HepG2 (cell line): ENCODE results near the gene ACSL5. TPM values are rescaled to one million over a fixed set of nuclear protein-coding genes. Genes with fewer than 3 reads are reported as not detected.

ENCODE experiments used
- KDM3A ChIP-seq: IDR thresholded peaks from 2 replicates; pipeline ENCODE4 v1.6.1; 2018; ENCODE audit warnings: low read depth, missing compliant biosample characterization
- SIX1 ChIP-seq: sonication (generic); formaldehyde crosslinking; IDR thresholded peaks from 2 replicates; pipeline ENCODE4 v1.4.0; 2020; ENCODE audit warnings: missing genetic modification reagents, borderline replicate concordance
- TAF15 ChIP-seq: fragments of 200-400 bp; formaldehyde crosslinking; IDR thresholded peaks from one replicate; pipeline ENCODE4 v1.6.1; 2018; ENCODE audit warnings: mild to moderate bottlenecking, low read depth, low read length; ENCODE audit not compliant: poor library complexity, severe bottlenecking
- ZNF292 ChIP-seq: sonication (generic); formaldehyde crosslinking; IDR thresholded peaks from 2 replicates; pipeline ENCODE4 v1.8.1; 2022; ENCODE audit warnings: mild to moderate bottlenecking, low read depth, missing genetic modification reagents, borderline replicate concordance
- ZNF335 ChIP-seq: sonication (generic); formaldehyde crosslinking; IDR thresholded peaks from 2 replicates; pipeline ENCODE4 v1.4.0; 2020; ENCODE audit warnings: missing genetic modification reagents
- ZNF430 ChIP-seq: sonication (generic); formaldehyde crosslinking; IDR thresholded peaks from 2 replicates; pipeline ENCODE4 v1.9.0; 2021; ENCODE audit warnings: mild to moderate bottlenecking, missing genetic modification reagents
- ZNF496 ChIP-seq: sonication (generic); formaldehyde crosslinking; IDR thresholded peaks from 2 replicates; pipeline ENCODE4 v1.8.1; 2023; ENCODE audit warnings: mild to moderate bottlenecking, moderate library complexity, missing genetic modification reagents; ENCODE audit not compliant: insufficient replicate concordance
- ZNF781 ChIP-seq: sonication (generic); formaldehyde crosslinking; IDR thresholded peaks from 2 replicates; pipeline ENCODE4 v1.5.1; 2020; ENCODE audit warnings: borderline replicate concordance, mild to moderate bottlenecking, missing genetic modification reagents; ENCODE audit errors: not compliant biosample characterization
- polyA plus RNA-seq, 8 experiments: library from polyadenylated mRNA; depleted of rRNA in 3 of 8; stranded (reverse) in 7 of 8; unstranded in 1 of 8; fragments of >200 nt; fragmentation: Illumina TruSeq in 4 of 8; extraction: Trizol in 4 of 8; gene quantifications; 2 replicates each; pipeline versions ENCODE4 v1.2.1 to v1.2.3, GENCODE V29; 2011 to 2016; ENCODE audit warnings: low read depth in 4 of 8, missing spikeins in 1 of 8, mixed read lengths in 1 of 8; ENCODE audit not compliant: insufficient read depth in 1 of 8
- total RNA-seq, 5 experiments: library from RNA; depleted of rRNA; stranded (reverse); fragments of >200 nt; fragmentation: Illumina TruSeq; extraction: Trizol; gene quantifications; 2 replicates each; pipeline ENCODE4 v1.2.3, GENCODE V29; 2016; ENCODE audit warnings: low read depth in 1 of 5
- TF ChIP-seq, protein P1 (sequence below): sonication (generic); formaldehyde crosslinking; IDR thresholded peaks from 2 replicates; pipeline ENCODE4 v1.5.1; 2020; ENCODE audit warnings: mild to moderate bottlenecking, missing genetic modification reagents, moderate library complexity
- TF ChIP-seq, protein P2 (sequence below), 2 experiments: IDR thresholded peaks; 2 replicates each; pipeline ENCODE4 v1.6.1; 2011 to 2012; ENCODE audit warnings: low read length in 2 of 2, borderline replicate concordance in 1 of 2, low read depth in 1 of 2, mild to moderate bottlenecking in 1 of 2, moderate library complexity in 1 of 2
- TF ChIP-seq, protein P3 (sequence below): sonication (generic); formaldehyde crosslinking; IDR thresholded peaks from 2 replicates; pipeline ENCODE4 v1.4.0; 2020; ENCODE audit warnings: missing genetic modification reagents
- TF ChIP-seq, protein P4 (sequence below): sonication (generic); formaldehyde crosslinking; IDR thresholded peaks from 2 replicates; pipeline ENCODE4 v1.5.0; 2020; ENCODE audit warnings: mild to moderate bottlenecking, missing genetic modification reagents
- TF ChIP-seq, protein P5 (sequence below): sonication (generic); formaldehyde crosslinking; IDR thresholded peaks from 2 replicates; pipeline ENCODE4 v1.4.0; 2020; ENCODE audit warnings: missing genetic modification reagents
- TF ChIP-seq, protein P6 (sequence below): sonication (generic); formaldehyde crosslinking; IDR thresholded peaks from 2 replicates; pipeline ENCODE4 v1.5.1; 2020; ENCODE audit warnings: mild to moderate bottlenecking, moderate library complexity, missing genetic modification reagents
- TF ChIP-seq, protein P7 (sequence below): sonication (generic); formaldehyde crosslinking; IDR thresholded peaks from 2 replicates; pipeline ENCODE4 v1.5.1; 2020; ENCODE audit warnings: missing genetic modification reagents, mild to moderate bottlenecking, borderline replicate concordance

ACSL5 gene
- total and polyA plus RNA-seq, 2 of the 13 experiments (the other 11 are each of a cell fraction or from before 2014, with no cell fraction given) = 56.4 to 82.5 TPM

DNA sequence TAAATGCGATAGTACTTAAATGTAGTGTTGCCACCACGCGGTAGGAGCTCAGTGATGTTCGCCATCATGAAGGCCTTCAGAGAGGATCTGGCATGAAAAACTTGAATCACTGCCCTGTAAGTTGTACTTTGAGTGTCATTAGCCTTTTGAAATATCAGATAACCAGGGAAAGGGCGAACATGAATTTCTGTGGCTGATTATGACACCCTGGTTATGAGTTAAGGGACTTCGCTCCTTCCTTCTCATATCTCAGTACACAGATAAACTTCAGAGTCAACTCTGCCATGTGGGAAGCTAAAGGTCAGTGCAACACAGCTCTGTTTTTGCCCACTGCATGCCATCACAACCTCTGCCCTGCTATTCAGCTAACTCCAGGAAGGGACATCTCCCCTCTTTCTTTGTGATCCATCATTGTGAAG is 8.9 kb upstream of the ACSL5 start (continued):
- TF ChIP-seq TAF15 = no peak
- no peak for TF ChIP-seq ZNF335 (CRISPR knock-in tag)
- TF ChIP-seq, protein P1, sequence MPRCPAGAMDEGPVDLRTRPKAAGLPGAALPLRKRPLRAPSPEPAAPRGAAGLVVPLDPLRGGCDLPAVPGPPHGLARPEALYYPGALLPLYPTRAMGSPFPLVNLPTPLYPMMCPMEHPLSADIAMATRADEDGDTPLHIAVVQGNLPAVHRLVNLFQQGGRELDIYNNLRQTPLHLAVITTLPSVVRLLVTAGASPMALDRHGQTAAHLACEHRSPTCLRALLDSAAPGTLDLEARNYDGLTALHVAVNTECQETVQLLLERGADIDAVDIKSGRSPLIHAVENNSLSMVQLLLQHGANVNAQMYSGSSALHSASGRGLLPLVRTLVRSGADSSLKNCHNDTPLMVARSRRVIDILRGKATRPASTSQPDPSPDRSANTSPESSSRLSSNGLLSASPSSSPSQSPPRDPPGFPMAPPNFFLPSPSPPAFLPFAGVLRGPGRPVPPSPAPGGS (CRISPR knock-in tag) = 0 out of 2 replicates have a peak, but pooled peaks have one; percentile 23
- peak; percentile 75; the same call in 1 of the 2 replicates for TF ChIP-seq SIX1
- TF ChIP-seq, protein P2, sequence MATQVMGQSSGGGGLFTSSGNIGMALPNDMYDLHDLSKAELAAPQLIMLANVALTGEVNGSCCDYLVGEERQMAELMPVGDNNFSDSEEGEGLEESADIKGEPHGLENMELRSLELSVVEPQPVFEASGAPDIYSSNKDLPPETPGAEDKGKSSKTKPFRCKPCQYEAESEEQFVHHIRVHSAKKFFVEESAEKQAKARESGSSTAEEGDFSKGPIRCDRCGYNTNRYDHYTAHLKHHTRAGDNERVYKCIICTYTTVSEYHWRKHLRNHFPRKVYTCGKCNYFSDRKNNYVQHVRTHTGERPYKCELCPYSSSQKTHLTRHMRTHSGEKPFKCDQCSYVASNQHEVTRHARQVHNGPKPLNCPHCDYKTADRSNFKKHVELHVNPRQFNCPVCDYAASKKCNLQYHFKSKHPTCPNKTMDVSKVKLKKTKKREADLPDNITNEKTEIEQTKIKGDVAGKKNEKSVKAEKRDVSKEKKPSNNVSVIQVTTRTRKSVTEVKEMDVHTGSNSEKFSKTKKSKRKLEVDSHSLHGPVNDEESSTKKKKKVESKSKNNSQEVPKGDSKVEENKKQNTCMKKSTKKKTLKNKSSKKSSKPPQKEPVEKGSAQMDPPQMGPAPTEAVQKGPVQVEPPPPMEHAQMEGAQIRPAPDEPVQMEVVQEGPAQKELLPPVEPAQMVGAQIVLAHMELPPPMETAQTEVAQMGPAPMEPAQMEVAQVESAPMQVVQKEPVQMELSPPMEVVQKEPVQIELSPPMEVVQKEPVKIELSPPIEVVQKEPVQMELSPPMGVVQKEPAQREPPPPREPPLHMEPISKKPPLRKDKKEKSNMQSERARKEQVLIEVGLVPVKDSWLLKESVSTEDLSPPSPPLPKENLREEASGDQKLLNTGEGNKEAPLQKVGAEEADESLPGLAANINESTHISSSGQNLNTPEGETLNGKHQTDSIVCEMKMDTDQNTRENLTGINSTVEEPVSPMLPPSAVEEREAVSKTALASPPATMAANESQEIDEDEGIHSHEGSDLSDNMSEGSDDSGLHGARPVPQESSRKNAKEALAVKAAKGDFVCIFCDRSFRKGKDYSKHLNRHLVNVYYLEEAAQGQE (IDR thresholded peaks at IDR 0.05; ENCODE audit: borderline replicate concordance in 1 of 2, low read depth in 1 of 2, low read length in 2 of 2) = no peak
- TF ChIP-seq, protein P3, sequence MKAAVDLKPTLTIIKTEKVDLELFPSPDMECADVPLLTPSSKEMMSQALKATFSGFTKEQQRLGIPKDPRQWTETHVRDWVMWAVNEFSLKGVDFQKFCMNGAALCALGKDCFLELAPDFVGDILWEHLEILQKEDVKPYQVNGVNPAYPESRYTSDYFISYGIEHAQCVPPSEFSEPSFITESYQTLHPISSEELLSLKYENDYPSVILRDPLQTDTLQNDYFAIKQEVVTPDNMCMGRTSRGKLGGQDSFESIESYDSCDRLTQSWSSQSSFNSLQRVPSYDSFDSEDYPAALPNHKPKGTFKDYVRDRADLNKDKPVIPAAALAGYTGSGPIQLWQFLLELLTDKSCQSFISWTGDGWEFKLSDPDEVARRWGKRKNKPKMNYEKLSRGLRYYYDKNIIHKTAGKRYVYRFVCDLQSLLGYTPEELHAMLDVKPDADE (CRISPR knock-in tag) = no peak
- TF ChIP-seq ZNF496 (CRISPR knock-in tag) = no peak
- TF ChIP-seq ZNF292 (CRISPR knock-in tag) = peak; percentile 72; the same call in 1 of the 2 replicates
- TF ChIP-seq, protein P4, sequence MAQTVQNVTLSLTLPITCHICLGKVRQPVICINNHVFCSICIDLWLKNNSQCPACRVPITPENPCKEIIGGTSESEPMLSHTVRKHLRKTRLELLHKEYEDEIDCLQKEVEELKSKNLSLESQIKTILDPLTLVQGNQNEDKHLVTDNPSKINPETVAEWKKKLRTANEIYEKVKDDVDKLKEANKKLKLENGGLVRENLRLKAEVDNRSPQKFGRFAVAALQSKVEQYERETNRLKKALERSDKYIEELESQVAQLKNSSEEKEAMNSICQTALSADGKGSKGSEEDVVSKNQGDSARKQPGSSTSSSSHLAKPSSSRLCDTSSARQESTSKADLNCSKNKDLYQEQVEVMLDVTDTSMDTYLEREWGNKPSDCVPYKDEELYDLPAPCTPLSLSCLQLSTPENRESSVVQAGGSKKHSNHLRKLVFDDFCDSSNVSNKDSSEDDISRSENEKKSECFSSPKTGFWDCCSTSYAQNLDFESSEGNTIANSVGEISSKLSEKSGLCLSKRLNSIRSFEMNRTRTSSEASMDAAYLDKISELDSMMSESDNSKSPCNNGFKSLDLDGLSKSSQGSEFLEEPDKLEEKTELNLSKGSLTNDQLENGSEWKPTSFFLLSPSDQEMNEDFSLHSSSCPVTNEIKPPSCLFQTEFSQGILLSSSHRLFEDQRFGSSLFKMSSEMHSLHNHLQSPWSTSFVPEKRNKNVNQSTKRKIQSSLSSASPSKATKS (CRISPR knock-in tag) = no peak
- TF ChIP-seq, protein P5, sequence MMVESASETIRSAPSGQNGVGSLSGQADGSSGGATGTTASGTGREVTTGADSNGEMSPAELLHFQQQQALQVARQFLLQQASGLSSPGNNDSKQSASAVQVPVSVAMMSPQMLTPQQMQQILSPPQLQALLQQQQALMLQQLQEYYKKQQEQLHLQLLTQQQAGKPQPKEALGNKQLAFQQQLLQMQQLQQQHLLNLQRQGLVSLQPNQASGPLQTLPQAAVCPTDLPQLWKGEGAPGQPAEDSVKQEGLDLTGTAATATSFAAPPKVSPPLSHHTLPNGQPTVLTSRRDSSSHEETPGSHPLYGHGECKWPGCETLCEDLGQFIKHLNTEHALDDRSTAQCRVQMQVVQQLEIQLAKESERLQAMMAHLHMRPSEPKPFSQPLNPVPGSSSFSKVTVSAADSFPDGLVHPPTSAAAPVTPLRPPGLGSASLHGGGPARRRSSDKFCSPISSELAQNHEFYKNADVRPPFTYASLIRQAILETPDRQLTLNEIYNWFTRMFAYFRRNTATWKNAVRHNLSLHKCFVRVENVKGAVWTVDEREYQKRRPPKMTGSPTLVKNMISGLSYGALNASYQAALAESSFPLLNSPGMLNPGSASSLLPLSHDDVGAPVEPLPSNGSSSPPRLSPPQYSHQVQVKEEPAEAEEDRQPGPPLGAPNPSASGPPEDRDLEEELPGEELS (CRISPR knock-in tag) = peak; percentile 73
- no peak for TF ChIP-seq ZNF430 (CRISPR knock-in tag)
- TF ChIP-seq, protein P6, sequence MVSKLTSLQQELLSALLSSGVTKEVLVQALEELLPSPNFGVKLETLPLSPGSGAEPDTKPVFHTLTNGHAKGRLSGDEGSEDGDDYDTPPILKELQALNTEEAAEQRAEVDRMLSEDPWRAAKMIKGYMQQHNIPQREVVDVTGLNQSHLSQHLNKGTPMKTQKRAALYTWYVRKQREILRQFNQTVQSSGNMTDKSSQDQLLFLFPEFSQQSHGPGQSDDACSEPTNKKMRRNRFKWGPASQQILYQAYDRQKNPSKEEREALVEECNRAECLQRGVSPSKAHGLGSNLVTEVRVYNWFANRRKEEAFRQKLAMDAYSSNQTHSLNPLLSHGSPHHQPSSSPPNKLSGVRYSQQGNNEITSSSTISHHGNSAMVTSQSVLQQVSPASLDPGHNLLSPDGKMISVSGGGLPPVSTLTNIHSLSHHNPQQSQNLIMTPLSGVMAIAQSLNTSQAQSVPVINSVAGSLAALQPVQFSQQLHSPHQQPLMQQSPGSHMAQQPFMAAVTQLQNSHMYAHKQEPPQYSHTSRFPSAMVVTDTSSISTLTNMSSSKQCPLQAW = no peak
- TF ChIP-seq, protein P7, sequence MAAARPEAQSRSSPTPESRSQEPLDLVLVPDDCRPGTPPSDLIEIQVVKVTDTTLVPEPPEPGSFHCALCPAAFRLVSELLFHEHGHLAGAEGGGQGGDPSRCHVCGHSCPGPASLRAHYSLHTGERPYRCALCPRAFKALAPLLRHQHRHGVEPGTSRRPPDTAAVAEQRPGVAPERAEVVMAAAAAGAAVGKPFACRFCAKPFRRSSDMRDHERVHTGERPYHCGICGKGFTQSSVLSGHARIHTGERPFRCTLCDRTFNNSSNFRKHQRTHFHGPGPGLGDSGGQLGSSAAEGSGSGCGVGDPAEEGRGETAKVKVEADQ (CRISPR knock-in tag) = no peak
- no peak for TF ChIP-seq ZNF781 (CRISPR knock-in tag)
- no peak for TF ChIP-seq KDM3A
